Activated CD4-positive, CD25-positive, alpha-beta regulatory T cell (primary cell): ENCODE results near the gene RBM20.
"Not testable (repeated sequence)": the region's sequence is repeated elsewhere in the genome, so short reads cannot be mapped to it uniquely, and the experiment has no call there.

Experiments used
- DNase-seq, 4 experiments: peaks; one replicate each; lab custom pipeline; 2025; lab: John Stamatoyannopoulos, UW

Gene RBM20

GRCh38 chr10:110625951-110626855 is 17.9 kb upstream of the RBM20 start:
- DNase-seq: no peak

DNA sequence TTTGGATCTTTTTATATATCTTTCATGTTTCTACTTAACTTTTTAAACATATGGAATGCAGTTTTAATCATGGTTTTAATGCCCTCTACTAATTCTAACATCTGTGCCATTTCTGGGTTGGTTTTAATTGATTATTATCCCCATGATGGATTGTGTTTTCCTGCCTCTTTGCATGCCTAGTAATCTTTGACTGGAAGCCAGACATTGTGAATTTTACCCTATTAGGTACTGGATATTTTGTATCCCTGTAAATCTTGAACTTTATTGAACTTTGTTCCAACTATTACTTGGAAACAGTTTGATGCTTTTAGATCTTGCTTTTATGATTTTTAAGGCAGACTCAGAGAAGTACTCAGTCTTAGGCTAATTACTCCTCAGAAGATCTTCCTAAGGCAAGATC is 16.0 kb upstream of the RBM20 start:
- DNase-seq: no peak

DNA sequence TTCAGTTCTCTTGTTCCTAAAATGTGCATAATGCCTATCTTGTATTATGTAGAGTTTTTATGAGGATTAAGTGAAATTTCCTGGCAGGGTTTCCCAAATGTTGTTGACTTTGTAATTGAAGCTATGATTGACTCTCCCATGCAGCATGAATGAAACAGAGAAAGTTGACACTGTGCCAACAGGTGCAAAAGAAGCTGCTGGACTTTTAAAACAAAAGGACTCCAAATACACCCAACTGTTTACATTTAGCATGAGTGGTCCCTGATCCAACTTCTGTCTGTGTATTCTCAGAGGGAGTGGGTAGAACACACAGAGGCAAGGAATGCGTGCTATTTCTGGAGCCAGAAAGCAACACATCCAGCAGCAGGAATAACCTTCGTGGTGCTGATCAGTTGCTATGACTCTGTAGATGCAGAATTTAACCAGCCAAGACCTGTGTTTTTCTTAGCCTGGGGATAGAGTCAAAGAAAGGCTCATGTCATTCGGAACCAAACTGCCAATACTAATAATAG is 14.4 kb upstream of the RBM20 start:
- no peak for DNase-seq

- no peak for DNase-seq
These were observed 12.2 kb upstream of the RBM20 start for GRCh38 chr10:110631934-110632333.

DNA sequence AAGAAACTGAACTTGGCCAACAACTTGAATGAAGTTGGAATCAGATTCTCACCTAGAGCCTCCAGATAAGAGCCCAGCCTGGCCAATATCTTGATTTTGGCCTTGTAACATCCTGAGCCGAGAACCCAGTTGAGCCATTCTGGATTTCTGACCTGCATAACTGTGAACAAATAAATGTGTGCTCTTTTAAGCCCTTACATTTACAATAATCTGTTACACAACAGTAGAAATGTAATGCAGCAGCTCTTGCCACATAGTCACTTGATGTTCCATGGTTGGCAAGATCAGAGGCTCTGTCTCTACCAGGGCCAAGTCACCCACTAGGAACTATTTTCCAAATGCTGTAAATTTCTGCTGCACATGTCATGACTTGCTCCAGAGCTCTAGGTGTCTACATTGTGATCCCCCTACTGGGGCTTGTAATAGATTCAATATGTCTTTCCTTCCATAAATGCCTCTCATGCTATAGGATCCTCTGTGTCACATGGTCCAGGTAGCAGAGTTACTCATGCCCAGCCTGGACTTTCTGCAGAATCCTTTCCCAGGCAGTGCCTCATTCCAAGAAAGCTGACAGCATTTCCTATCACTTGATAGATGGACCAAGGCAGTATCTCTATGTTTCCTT is 11.4 kb upstream of the RBM20 start:
- DNase-seq: no peak

GRCh38 chr10:110634527-110635209 is 9.5 kb upstream of the RBM20 start:
- DNase-seq: no peak

- DNase-seq: no peak
These were observed 7.6 kb upstream of the RBM20 start for GRCh38 chr10:110636572-110636931.

GRCh38 chr10:110636932-110637557 is 7.1 kb upstream of the RBM20 start:
- DNase-seq: no peak

GRCh38 chr10:110637558-110638053 is 6.5 kb upstream of the RBM20 start:
- DNase-seq: no peak

DNA sequence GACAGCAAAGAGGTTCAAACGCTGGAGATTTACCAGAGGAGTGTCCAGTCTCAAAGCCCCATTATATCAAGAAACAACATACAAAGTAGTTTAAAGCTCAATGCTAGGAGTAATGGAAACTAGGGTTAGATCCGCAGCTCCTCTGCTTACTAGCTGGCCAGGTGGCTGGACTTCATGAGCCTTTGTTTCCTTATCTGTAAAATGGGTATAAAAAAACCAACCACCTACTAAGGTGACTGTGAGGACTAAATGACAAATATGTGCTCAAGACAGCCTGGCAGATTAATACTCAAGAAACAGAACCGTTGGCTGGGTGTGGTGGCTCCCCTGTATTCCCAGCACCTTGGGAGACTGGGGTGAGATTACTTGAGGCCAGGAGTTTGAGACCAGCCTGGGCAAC is 5.8 kb upstream of the RBM20 start:
- no peak for DNase-seq

DNA sequence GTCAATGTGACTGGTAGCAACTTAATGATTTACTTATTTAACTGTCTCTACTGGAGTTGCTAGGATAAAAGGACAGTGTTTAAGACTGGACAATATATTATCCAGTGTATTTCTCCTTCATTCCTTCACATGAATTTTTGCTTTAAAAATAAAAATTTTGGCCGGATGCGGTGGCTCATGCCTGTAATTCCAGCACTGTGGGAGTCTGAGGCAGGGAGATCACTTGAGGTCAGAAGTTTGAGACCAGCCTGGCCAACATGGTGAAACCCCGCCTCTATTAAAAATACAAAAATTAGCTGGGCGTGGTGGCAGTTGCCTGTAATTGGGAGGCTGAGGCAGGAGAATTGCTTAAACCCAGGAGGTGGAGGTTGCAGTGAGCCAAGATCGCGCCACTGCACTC is 5.1 kb upstream of the RBM20 start:
- not testable (repeated sequence) for DNase-seq

DNA sequence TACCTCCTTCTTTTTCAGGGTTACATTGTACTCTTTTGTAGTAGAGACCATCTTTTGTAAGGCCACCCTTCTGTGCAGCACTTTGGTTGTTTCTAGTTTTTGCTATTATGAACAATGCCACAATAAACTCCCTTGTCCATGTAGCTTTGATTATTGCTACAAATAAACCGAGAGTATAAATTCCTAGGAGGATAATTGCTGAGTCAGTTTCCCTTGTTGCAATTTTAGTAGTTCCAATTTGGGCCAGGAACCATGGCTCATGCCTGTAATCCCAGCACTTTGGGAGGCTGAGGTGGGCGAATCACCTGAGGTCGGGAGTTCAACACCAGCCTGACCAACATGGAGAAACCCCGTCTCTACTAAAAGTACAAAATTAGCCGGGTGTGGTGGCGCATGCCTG is 4.3 kb upstream of the RBM20 start:
- DNase-seq: not testable (repeated sequence)

- DNase-seq: peak in 1 of 4 experiments; percentile 16
These were observed 2.9 kb upstream of the RBM20 start for GRCh38 chr10:110641256-110641655.

- no peak for DNase-seq
These were observed 1.7 kb upstream of the RBM20 start for GRCh38 chr10:110642204-110643034.

- DNase-seq: no peak
These were observed 992 bp upstream of the RBM20 start for GRCh38 chr10:110643035-110643652.

DNA sequence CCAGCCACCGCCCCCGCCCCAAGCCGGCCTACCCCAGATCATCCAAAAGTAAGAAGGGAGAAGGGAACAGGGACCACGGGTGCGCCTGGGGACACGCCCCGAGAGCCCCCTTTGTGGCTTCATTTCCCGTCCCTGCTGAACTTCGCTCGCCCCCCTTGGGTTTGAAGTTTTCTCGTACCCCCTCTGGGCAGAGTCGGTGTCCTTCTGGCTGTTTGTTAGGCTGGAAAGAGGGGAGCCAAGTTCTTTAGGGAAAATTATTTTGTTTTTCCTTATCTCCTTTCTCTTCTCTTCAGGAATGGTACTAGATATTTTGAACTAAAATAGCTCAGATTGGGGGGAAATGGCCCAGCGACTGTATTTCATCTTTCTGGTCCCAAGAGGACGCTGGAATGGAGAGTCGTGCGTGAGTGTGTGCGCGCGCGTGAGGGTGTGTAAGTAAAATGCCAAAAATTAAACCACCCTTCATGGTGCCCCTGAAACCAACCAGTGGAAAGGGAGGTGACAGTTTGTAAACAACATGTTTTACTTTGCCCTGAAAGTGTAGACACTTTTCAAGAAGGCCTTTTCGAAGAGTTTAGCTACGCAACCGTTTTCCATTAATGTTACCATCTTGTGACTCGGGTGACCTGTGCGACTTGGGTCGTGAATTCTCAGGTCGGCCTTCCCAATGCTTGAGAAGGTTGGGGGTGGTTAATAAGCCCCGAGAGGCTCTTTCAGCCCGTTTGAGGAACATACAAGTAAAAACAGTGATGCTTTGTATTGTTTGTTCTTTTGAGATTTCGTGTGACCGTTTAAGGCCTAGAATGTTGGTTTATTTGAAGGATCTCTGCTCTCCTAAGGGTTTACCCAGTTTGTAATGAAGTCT is 694 bp downstream of the RBM20 start:
- DNase-seq: no peak

DNA sequence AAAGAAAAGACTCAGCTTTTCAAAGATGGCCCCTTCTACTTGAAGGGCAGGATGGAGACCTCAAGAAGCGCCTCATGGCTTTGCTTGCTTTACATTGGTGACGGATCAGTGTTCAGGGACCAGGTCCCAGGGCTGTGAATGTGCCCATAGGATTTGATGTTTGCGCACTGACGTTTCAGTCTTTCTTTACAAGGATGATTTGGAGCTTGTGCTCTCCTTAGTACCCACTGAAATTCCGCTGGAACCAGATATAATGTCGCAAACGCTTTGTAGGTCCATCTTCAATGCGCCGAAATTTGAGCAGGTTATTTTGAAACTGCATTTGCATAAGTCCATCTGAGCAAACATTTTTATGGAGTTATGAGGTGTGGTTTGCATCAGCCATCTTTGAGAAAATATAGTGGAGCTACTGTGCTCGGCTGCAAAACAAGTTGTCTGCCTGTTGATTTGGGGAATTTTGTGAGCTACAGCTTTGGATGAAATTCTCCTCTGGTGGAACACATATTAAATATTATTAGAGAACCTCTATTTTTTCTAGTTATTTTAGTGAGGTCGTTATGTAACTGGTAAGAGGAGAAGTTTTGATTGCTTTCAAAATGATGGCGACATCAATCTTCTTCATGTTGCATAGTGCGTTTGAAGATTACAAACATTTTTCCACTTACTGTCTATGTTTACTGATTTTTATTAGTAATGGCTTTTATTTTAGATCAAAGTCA is 2.4 kb downstream of the RBM20 start:
- DNase-seq: no peak

- DNase-seq: no peak
These were observed 2.9 kb downstream of the RBM20 start for GRCh38 chr10:110647136-110647430.

- DNase-seq: no peak
These were observed 4.7 kb downstream of the RBM20 start for GRCh38 chr10:110648692-110649346.
